Measurements from ENCODE around the gene VPS37B.

Gene VPS37B

GRCh38 chr12:122875590-122876220 is 20.2 kb downstream of the VPS37B start:
- no peaks in the 10 kb centered on the region for H3K27me3 ChIP-seq (replicated peaks)
- no peaks in the 10 kb centered on the region for H3K36me3 ChIP-seq (replicated peaks)
- in situ Hi-C loops (cut with HindIII; ENCODE audit: low pct_ligation_motif_present, low sequenced_read_pairs) = no loop called here
- H3K27ac ChIP-seq = no peak overlapping the region
- TF ChIP-seq CTCF (IDR thresholded peaks at IDR 0.05; ENCODE audit: low read depth, low read length, missing control alignments) = no peak
- DNase-seq = no peak
- H3K4me3 ChIP-seq (ENCODE audit: low read depth, low read length) = no peak overlapping the region

GRCh38 chr12:122874081-122874480 is 21.8 kb downstream of the VPS37B start:
- Histone ChIP-seq H3K4me3 (ENCODE audit: low read depth, low read length) (no peak overlapping the region), H3K27me3 (replicated peaks) (no peaks in the 10 kb centered on the region), H3K36me3 (replicated peaks) (peaks cover 12% of the 10 kb centered on the region), H3K27ac (no peak overlapping the region)
- no peak for TF ChIP-seq CTCF (IDR thresholded peaks at IDR 0.05; ENCODE audit: low read depth, low read length, missing control alignments)
- no peak for DNase-seq
- in situ Hi-C loops (cut with HindIII; ENCODE audit: low pct_ligation_motif_present, low sequenced_read_pairs) = no loop called here

GRCh38 chr12:122873540-122873939 is 22.4 kb downstream of the VPS37B start:
- peaks cover 18% of the 10 kb centered on the region for H3K36me3 ChIP-seq (replicated peaks)

GRCh38 chr12:122872815-122873361 is 23.0 kb downstream of the VPS37B start:
- Histone ChIP-seq H3K27me3 (replicated peaks) (no peaks in the 10 kb centered on the region), H3K27ac (no peak overlapping the region), H3K4me3 (ENCODE audit: low read depth, low read length) (no peak overlapping the region), H3K36me3 (replicated peaks) (peaks cover 24% of the 10 kb centered on the region)
- no peak for TF ChIP-seq CTCF (IDR thresholded peaks at IDR 0.05; ENCODE audit: low read depth, low read length, missing control alignments)
- in situ Hi-C loops (cut with HindIII; ENCODE audit: low pct_ligation_motif_present, low sequenced_read_pairs) = no loop called here
- no peak for DNase-seq

More at GRCh38 chr12:122873540-122873939, 22.4 kb downstream of the VPS37B start:
- Histone ChIP-seq H3K4me3 (ENCODE audit: low read depth, low read length) (no peak overlapping the region), H3K27me3 (replicated peaks) (no peaks in the 10 kb centered on the region), H3K27ac (no peak overlapping the region)
- no peak for TF ChIP-seq CTCF (IDR thresholded peaks at IDR 0.05; ENCODE audit: low read depth, low read length, missing control alignments)
- no peak for DNase-seq
- in situ Hi-C loops (cut with HindIII; ENCODE audit: low pct_ligation_motif_present, low sequenced_read_pairs) = no loop called here

GRCh38 chr12:122871851-122872780 is 23.8 kb downstream of the VPS37B start:
- no peak for TF ChIP-seq CTCF (IDR thresholded peaks at IDR 0.05; ENCODE audit: low read depth, low read length, missing control alignments)
- H3K4me3 ChIP-seq (ENCODE audit: low read depth, low read length) = peak overlapping the region; percentile 42
- peak overlapping the region; percentile 48 for H3K27ac ChIP-seq
- DNase-seq = peak; percentile 69
- H3K36me3 ChIP-seq (replicated peaks) = peaks cover 30% of the 10 kb centered on the region
- in situ Hi-C loops (cut with HindIII; ENCODE audit: low pct_ligation_motif_present, low sequenced_read_pairs) = no loop called here
- no peaks in the 10 kb centered on the region for H3K27me3 ChIP-seq (replicated peaks)
